A549 (cell line): ENCODE data around the gene ICA1L. TPM values are rescaled to one million over a fixed set of nuclear protein-coding genes. Genes with fewer than 3 reads are reported as not detected.

Experiments used
- ATAC-seq, 2 experiments: fragments of 200-7000 bp in 1 of 2; fragments of >200 bp in 1 of 2; cut with Nextera tagmentation in 1 of 2; cut with Tn5 transposase in 1 of 2; 3 replicates each; pipeline versions ENCODE4 v1.8.0 to v1.9.1; 2018 to 2020; ENCODE audit warnings: mild to moderate bottlenecking in 1 of 2, moderate library complexity in 1 of 2
- CTCF ChIA-PET: fragments of 300-600 bp; sonication (Branson Sonifier 250); formaldehyde crosslinking; extraction: SDS; loops from one replicate; lab custom pipeline; 2021; ENCODE audit warnings: antibody characterized with exemption, inconsistent platforms; lab: Yijun Ruan, JAX
- POLR2A ChIA-PET: fragments of 350-600 bp; formaldehyde crosslinking; extraction: SDS; loops from one replicate; lab custom pipeline; 2021; ENCODE audit warnings: antibody characterized with exemption, inconsistent platforms; lab: Yijun Ruan, JAX
- DNase-seq, 2 experiments: peaks; one replicate each; pipeline versions ENCODE4 v3.0.0 to v3.0.0-alpha.2; 2011 to 2016; ENCODE audit warnings: low read depth in 1 of 2, low spot score in 1 of 2
- FAIRE-seq: peaks from 2 replicates; lab custom pipeline; 2011; peaks lifted over from hg19 to GRCh38; lab: Jason Lieb, UNC
- H3K27ac ChIP-seq, 2 experiments: fragments of >200 bp; sonication (Bioruptor Twin); formaldehyde crosslinking; 3 replicates each; pipeline ENCODE4 v1.5.1; 2016 to 2017
- H3K4me1 ChIP-seq: fragments of >200 bp; sonication (Bioruptor Twin); formaldehyde crosslinking; 3 replicates; pipeline ENCODE4 v1.6.1; 2016
- H3K4me2 ChIP-seq: fragments of >200 bp; sonication (Bioruptor Twin); formaldehyde crosslinking; 3 replicates; pipeline ENCODE4 v1.6.1; 2016
- H3K4me3 ChIP-seq: fragments of >200 bp; sonication (Bioruptor Twin); formaldehyde crosslinking; 3 replicates; pipeline ENCODE4 v1.5.1; 2016
- H3K9me3 ChIP-seq: fragments of >200 bp; sonication (Bioruptor Twin); formaldehyde crosslinking; 3 replicates; pipeline ENCODE4 v1.6.1; 2016
- FOSB ChIP-seq: fragments of 250-450 bp; sonication (Bioruptor Pico); IDR thresholded peaks from 2 replicates; pipeline ENCODE4 v1.5.0; 2020; ENCODE audit warnings: mild to moderate bottlenecking, moderate library complexity
- FOXS1 ChIP-seq: fragments of 250-450 bp; sonication (Bioruptor Pico); IDR thresholded peaks from 2 replicates; pipeline ENCODE4 v1.5.0; 2020; ENCODE audit warnings: mild to moderate bottlenecking, moderate library complexity
- GATA3 ChIP-seq: IDR thresholded peaks from 2 replicates; pipeline ENCODE4 v1.6.1; 2012; ENCODE audit warnings: borderline replicate concordance
- HDAC2 ChIP-seq: fragments of 200-600 bp; sonication (generic); IDR thresholded peaks from 2 replicates; pipeline ENCODE4 v1.6.1; 2016
- HOXB5 ChIP-seq: fragments of 250-450 bp; sonication (Bioruptor Pico); IDR thresholded peaks from 2 replicates; pipeline ENCODE4 v1.5.0; 2020; ENCODE audit warnings: mild to moderate bottlenecking, moderate library complexity
- JUN ChIP-seq, 2 experiments: fragments of >200 bp; sonication (Bioruptor Twin); formaldehyde crosslinking; IDR thresholded peaks; 2 replicates in 1 of 2; 3 replicates in 1 of 2; pipeline ENCODE4 v1.6.1; 2016 to 2017
- JUNB ChIP-seq: fragments of >200 bp; sonication (Bioruptor Twin); formaldehyde crosslinking; IDR thresholded peaks from 2 replicates; pipeline ENCODE4 v1.6.1; 2016
- MAFK ChIP-seq: fragments of 450-650 bp; IDR thresholded peaks from 2 replicates; pipeline ENCODE4 v1.6.1; 2014; ENCODE audit not compliant: partially characterized antibody
- NR3C1 ChIP-seq: fragments of >200 bp; sonication (Bioruptor Twin); formaldehyde crosslinking; IDR thresholded peaks from 3 replicates; pipeline ENCODE4 v1.6.1; 2017
- POLR2AphosphoS2 ChIP-seq: conservative IDR thresholded peaks from 2 replicates; pipeline ENCODE4 v1.6.1; 2012; ENCODE audit warnings: low read length, improper control_type of control experiment, inconsistent platforms
- RFX5 ChIP-seq: fragments of 450-650 bp; IDR thresholded peaks from 2 replicates; pipeline ENCODE4 v1.7.1; 2014; ENCODE audit warnings: antibody characterized with exemption, mild to moderate bottlenecking, moderate library complexity
- RNF2 ChIP-seq: fragments of 200-600 bp; sonication (generic); IDR thresholded peaks from 2 replicates; pipeline ENCODE4 v1.6.1; 2016; ENCODE audit warnings: low read depth, mild to moderate bottlenecking, antibody characterized with exemption, moderate library complexity, borderline replicate concordance
- SREBF2 ChIP-seq: fragments of 450-650 bp; IDR thresholded peaks from 2 replicates; pipeline ENCODE4 v1.6.1; 2014; ENCODE audit warnings: mild to moderate bottlenecking, moderate library complexity
- TP53 ChIP-seq: fragments of 250-450 bp; sonication (Bioruptor Pico); IDR thresholded peaks from 2 replicates; pipeline ENCODE4 v1.5.0; 2021; ENCODE audit warnings: mild to moderate bottlenecking, moderate library complexity
- ZC3H11A ChIP-seq: fragments of 450-650 bp; IDR thresholded peaks from 2 replicates; pipeline ENCODE4 v1.6.1; 2014; ENCODE audit warnings: antibody characterized with exemption, mild to moderate bottlenecking
- ZFP36 ChIP-seq: fragments of 450-650 bp; IDR thresholded peaks from 2 replicates; pipeline ENCODE4 v1.6.1; 2014; ENCODE audit warnings: borderline replicate concordance; ENCODE audit not compliant: partially characterized antibody
- WGBS: methylation state at CpG from one replicate; pipeline ENCODE4 v1.1.6; 2017; ENCODE audit errors: missing lambda C conversion rate; 5-methylcytosine and 5-hydroxymethylcytosine counted together
- polyA plus RNA-seq, 4 experiments: library from polyadenylated mRNA; depleted of rRNA in 3 of 4; stranded (reverse); fragments of >200 nt; fragmentation: RNase III in 1 of 4; extraction: RNeasy Plus Mini Kit Qiagen cat#74134 plus additional on column Dnase treatment in 1 of 4; gene quantifications; 2 replicates in 3 of 4; 3 replicates in 1 of 4; pipeline ENCODE4 v1.2.3, GENCODE V29; 2011 to 2017
- TF ChIP-seq, protein P1 (sequence below): fragments of 450-650 bp; IDR thresholded peaks from 2 replicates; pipeline ENCODE4 v1.6.1; 2014; ENCODE audit warnings: antibody characterized with exemption
- TF ChIP-seq, protein P2 (sequence below): fragments of 250-450 bp; sonication (Bioruptor Pico); IDR thresholded peaks from 2 replicates; pipeline ENCODE4 v1.5.0; 2021; ENCODE audit warnings: mild to moderate bottlenecking, moderate library complexity, borderline replicate concordance
- TF ChIP-seq, protein P3 (sequence below): fragments of >200 bp; sonication (Bioruptor Twin); formaldehyde crosslinking; IDR thresholded peaks from 2 replicates; pipeline ENCODE4 v1.6.1; 2016
- TF ChIP-seq, protein P4 (sequence below): fragments of >200 bp; sonication (Bioruptor Twin); formaldehyde crosslinking; IDR thresholded peaks from 3 replicates; pipeline ENCODE4 v1.6.1; 2016
- TF ChIP-seq, protein P5 (sequence below): fragments of >200 bp; sonication (Bioruptor Twin); formaldehyde crosslinking; IDR thresholded peaks from 3 replicates; pipeline ENCODE4 v1.5.1; 2016
- TF ChIP-seq, protein P6 (sequence below): fragments of 250-450 bp; sonication (Bioruptor Pico); IDR thresholded peaks from 2 replicates; pipeline ENCODE4 v1.5.0; 2020; ENCODE audit warnings: low read depth, mild to moderate bottlenecking, moderate library complexity

The ICA1L gene
- polyA plus RNA-seq, 2 of the 4 experiments (the other 2 are of a cell fraction) = 2.2 to 6.0 TPM

DNA sequence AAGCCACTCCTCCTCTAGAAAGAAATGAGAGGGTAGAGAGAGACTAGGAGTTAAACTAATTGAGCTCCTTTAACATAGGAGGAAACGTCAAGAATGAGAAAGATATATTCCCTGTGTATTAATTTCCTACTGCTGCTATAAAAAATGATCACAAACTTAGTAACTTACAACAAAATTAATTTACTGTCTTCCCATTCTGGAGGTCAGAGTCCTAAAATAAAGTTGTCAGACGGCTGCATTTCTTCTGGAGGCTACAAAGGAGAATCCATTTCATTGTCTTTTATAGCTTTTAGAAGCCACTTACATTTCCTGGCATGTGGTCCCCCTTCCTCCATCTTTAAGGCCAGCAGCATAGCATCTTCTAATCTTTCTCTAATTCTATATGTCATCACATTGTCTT, 26.9 kb downstream of the ICA1L start (continued):
- TF ChIP-seq, protein P1, sequence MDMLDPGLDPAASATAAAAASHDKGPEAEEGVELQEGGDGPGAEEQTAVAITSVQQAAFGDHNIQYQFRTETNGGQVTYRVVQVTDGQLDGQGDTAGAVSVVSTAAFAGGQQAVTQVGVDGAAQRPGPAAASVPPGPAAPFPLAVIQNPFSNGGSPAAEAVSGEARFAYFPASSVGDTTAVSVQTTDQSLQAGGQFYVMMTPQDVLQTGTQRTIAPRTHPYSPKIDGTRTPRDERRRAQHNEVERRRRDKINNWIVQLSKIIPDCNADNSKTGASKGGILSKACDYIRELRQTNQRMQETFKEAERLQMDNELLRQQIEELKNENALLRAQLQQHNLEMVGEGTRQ = no peak
- TF ChIP-seq, all 56 proteins: peak for 0

DNA sequence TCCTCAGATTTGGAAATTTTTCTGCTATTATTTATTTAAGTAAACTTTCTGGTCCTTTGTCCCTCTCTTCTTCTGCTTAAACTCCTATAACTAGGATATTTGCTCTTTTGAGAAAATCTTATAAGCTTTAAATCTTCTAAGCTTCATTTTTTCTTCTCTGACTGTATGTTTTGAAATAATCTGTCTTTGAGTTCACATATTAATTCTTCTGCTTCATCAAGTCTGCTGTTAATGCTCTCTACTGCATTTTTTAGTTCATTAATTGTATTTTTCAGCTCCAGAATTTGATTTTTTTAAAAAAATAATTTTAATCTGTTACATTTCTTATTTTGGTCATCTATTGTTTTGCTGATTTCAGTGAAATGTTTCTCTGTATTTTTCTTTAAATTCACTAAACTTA, 28.9 kb downstream of the ICA1L start:
- Histone ChIP-seq H3K4me2 (no peak overlapping the region), H3K9me3 (peaks cover 12% of the 10 kb centered on the region), H3K27ac (no peak overlapping the region), H3K4me1 (no peaks in the 10 kb centered on the region), H3K4me3 (no peak overlapping the region)
- no peak for FAIRE-seq
- POLR2A ChIA-PET = interaction anchor here (1.1 kb wide), 1 partner anchor 208 kb away, joined by 3 read pairs; the partner anchor contains the start of gene FAM117B
- no peak for ATAC-seq
- CTCF ChIA-PET = interaction anchor here (0.9 to 1.4 kb wide), 3 partner anchors 28 to 255 kb away, joined by 3 to 6 read pairs (median 4); no protein-coding TSS in a partner anchor
- TF ChIP-seq TP53 (no peak), RNF2 (no peak), GATA3 (no peak), POLR2AphosphoS2 (no peak), ZC3H11A (no peak), HDAC2 (no peak), RFX5 (no peak), JUNB (no peak), MAFK (no peak), FOXS1 (CRISPR knock-in tag) (no peak), NR3C1 (no peak)
- TF ChIP-seq, protein P2, sequence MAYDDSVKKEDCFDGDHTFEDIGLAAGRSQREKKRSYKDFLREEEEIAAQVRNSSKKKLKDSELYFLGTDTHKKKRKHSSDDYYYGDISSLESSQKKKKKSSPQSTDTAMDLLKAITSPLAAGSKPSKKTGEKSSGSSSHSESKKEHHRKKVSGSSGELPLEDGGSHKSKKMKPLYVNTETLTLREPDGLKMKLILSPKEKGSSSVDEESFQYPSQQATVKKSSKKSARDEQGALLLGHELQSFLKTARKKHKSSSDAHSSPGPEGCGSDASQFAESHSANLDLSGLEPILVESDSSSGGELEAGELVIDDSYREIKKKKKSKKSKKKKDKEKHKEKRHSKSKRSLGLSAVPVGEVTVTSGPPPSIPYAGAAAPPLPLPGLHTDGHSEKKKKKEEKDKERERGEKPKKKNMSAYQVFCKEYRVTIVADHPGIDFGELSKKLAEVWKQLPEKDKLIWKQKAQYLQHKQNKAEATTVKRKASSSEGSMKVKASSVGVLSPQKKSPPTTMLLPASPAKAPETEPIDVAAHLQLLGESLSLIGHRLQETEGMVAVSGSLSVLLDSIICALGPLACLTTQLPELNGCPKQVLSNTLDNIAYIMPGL (CRISPR knock-in tag) = no peak
- TF ChIP-seq, protein P3, sequence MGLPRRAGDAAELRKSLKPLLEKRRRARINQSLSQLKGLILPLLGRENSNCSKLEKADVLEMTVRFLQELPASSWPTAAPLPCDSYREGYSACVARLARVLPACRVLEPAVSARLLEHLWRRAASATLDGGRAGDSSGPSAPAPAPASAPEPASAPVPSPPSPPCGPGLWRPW = no peak
- TF ChIP-seq, protein P4, sequence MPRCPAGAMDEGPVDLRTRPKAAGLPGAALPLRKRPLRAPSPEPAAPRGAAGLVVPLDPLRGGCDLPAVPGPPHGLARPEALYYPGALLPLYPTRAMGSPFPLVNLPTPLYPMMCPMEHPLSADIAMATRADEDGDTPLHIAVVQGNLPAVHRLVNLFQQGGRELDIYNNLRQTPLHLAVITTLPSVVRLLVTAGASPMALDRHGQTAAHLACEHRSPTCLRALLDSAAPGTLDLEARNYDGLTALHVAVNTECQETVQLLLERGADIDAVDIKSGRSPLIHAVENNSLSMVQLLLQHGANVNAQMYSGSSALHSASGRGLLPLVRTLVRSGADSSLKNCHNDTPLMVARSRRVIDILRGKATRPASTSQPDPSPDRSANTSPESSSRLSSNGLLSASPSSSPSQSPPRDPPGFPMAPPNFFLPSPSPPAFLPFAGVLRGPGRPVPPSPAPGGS = no peak
- TF ChIP-seq, protein P5, sequence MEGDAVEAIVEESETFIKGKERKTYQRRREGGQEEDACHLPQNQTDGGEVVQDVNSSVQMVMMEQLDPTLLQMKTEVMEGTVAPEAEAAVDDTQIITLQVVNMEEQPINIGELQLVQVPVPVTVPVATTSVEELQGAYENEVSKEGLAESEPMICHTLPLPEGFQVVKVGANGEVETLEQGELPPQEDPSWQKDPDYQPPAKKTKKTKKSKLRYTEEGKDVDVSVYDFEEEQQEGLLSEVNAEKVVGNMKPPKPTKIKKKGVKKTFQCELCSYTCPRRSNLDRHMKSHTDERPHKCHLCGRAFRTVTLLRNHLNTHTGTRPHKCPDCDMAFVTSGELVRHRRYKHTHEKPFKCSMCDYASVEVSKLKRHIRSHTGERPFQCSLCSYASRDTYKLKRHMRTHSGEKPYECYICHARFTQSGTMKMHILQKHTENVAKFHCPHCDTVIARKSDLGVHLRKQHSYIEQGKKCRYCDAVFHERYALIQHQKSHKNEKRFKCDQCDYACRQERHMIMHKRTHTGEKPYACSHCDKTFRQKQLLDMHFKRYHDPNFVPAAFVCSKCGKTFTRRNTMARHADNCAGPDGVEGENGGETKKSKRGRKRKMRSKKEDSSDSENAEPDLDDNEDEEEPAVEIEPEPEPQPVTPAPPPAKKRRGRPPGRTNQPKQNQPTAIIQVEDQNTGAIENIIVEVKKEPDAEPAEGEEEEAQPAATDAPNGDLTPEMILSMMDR = no peak
- DNase-seq = no peak

DNA sequence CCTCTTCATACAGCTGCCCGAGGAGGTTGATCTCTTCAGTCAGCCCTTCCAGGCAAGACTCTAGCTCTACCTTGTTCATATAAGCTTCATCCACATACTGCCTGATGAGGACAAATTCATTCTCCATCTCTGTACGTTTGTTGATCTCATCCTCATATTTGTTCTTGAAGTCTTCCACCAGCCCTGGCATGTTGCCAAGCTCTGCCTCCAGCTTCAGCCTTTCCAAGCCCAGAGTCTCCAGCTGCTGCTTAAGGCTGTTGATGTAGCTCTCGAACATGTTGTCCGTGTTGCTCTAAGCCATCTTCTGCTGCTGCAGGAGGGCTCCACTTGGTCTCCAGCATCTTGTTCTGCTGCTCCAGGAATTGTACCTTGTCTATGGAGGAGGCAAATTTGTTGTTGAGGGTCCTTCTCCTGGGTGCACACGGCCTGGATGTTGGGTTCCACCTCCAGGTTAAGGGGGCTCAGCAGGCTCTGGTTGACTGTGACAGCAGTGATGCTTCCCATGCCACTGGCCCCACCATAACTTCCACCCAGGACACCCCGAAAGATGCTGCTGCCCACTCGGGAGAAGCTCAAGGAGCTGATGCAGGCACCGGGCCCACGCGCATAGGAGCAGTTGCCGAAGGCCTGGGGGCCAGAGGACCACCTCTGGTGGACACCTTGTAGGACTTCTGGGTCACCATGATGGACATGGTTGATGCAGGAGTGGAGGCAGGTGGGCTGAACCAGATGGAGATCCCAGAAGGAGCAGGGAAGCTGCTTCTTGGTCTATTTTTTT, 30.3 kb downstream of the ICA1L start:
- POLR2A ChIA-PET = interaction anchor here (0.9 kb wide), 1 partner anchor 29 kb away, joined by 3 read pairs; no protein-coding TSS in a partner anchor
- H3K4me3 ChIP-seq = no peak overlapping the region
- H3K9me3 ChIP-seq = peaks cover 12% of the 10 kb centered on the region
- H3K27ac ChIP-seq = no peak overlapping the region
- CTCF ChIA-PET = interaction anchor here (0.6 to 0.9 kb wide), 3 partner anchors 14 to 271 kb away, joined by 3 read pairs; no protein-coding TSS in a partner anchor
- no peak overlapping the region for H3K4me2 ChIP-seq
- FAIRE-seq (no peak), DNase-seq (no peak), ATAC-seq (no peak)
- no peak for TF ChIP-seq ZFP36
- no peak for TF ChIP-seq FOSB (CRISPR knock-in tag)
- TF ChIP-seq HOXB5 (CRISPR knock-in tag) = no peak
- TF ChIP-seq, protein P6, sequence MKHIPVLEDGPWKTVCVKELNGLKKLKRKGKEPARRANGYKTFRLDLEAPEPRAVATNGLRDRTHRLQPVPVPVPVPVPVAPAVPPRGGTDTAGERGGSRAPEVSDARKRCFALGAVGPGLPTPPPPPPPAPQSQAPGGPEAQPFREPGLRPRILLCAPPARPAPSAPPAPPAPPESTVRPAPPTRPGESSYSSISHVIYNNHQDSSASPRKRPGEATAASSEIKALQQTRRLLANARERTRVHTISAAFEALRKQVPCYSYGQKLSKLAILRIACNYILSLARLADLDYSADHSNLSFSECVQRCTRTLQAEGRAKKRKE (CRISPR knock-in tag) = no peak
- TF ChIP-seq SREBF2 = no peak
- TF ChIP-seq RFX5 = no peak
- TF ChIP-seq JUN (IDR thresholded peaks at IDR 0.05) = no peak
- H3K4me1 ChIP-seq = no peaks in the 10 kb centered on the region
- 81% methylated on average over 5 of the region's 11 CpGs for WGBS
